GM12878 (cell line): ENCODE measurements around the gene PIPOX. TPM values are rescaled to one million over a fixed set of nuclear protein-coding genes. Genes with fewer than 3 reads are reported as not detected.

ENCODE experiments used
- ATAC-seq: fragments of 200-7000 bp; cut with Tn5 transposase; 3 replicates; pipeline ENCODE4 v1.9.1; 2020; ENCODE audit warnings: mild to moderate bottlenecking, moderate library complexity
- BruUV-seq: library from RNA; stranded (reverse); fragments of 400-500 nt; replicated peaks from 2 replicates; lab custom pipeline; 2021; lab: Mats Ljungman, UMichigan
- CTCF ChIA-PET: fragments of 300-600 bp; sonication (Branson Sonifier 250); formaldehyde crosslinking; extraction: SDS; loops from one replicate; lab custom pipeline; 2021; ENCODE audit warnings: inconsistent platforms; lab: Yijun Ruan, JAX
- POLR2A ChIA-PET: fragments of 350-600 bp; formaldehyde crosslinking; extraction: SDS; loops from one replicate; lab custom pipeline; 2021; ENCODE audit warnings: inconsistent platforms; lab: Charles Lee
- RAD21 ChIA-PET: fragments of 300-600 bp; sonication (Branson Sonifier 250); formaldehyde crosslinking; loops from one replicate; lab custom pipeline; 2023; ENCODE audit warnings: antibody characterized with exemption; ENCODE audit not compliant: unreplicated experiment; lab: Charles Lee
- SMC1A ChIA-PET: fragments of 300-600 bp; sonication (Branson Sonifier 250); formaldehyde crosslinking; loops from one replicate; lab custom pipeline; 2023; ENCODE audit not compliant: unreplicated experiment, uncharacterized antibody; lab: Charles Lee
- DNase-seq: peaks from one replicate; pipeline ENCODE4 v3.0.0-alpha.2; 2011; ENCODE audit warnings: low read depth, low spot score
- FAIRE-seq: peaks from 3 replicates; lab custom pipeline; 2011; peaks lifted over from hg19 to GRCh38; lab: Jason Lieb, UNC
- H2AFZ ChIP-seq: 2 replicates; pipeline ENCODE4 v1.6.0; 2011; ENCODE audit warnings: low read depth, low read length, control low read depth; ENCODE audit not compliant: control insufficient read depth
- H3K27ac ChIP-seq: 2 replicates; pipeline ENCODE4 v1.5.1; 2011; ENCODE audit warnings: control low read depth; ENCODE audit not compliant: control insufficient read depth, insufficient read depth
- H3K27me3 ChIP-seq, 2 experiments: replicated peaks in 1 of 2; 2 replicates each; pipeline versions ENCODE4 v1.6.0 to v1.6.1; 2011; ENCODE audit warnings: low read length in 1 of 2; ENCODE audit not compliant: control insufficient read depth in 2 of 2, insufficient read depth in 2 of 2
- H3K36me3 ChIP-seq, 2 experiments: 2 replicates each; pipeline ENCODE4 v1.5.1; 2011; ENCODE audit warnings: low read length in 1 of 2; ENCODE audit not compliant: control insufficient read depth in 2 of 2, insufficient read depth in 2 of 2
- H3K4me1 ChIP-seq: 2 replicates; pipeline ENCODE4 v1.6.1; 2011; ENCODE audit warnings: mild to moderate bottlenecking, low read length, moderate library complexity, mixed read lengths; ENCODE audit not compliant: control insufficient read depth, insufficient read depth
- H3K4me2 ChIP-seq: 2 replicates; pipeline ENCODE4 v1.6.0; 2011; ENCODE audit warnings: control low read depth; ENCODE audit not compliant: control insufficient read depth, insufficient read depth
- H3K4me3 ChIP-seq: fragments of 200-600 bp; sonication (generic); 2 replicates; pipeline ENCODE4 v1.5.1; 2016
- H3K79me2 ChIP-seq: 2 replicates; pipeline ENCODE4 v1.6.0; 2011; ENCODE audit warnings: low read length; ENCODE audit not compliant: control insufficient read depth, insufficient read depth
- H3K9ac ChIP-seq: 2 replicates; pipeline ENCODE4 v1.8.0; 2011; ENCODE audit warnings: low read length, control low read depth, mixed read lengths; ENCODE audit not compliant: control insufficient read depth, insufficient read depth
- H3K9me3 ChIP-seq: replicated peaks from 3 replicates; pipeline ENCODE4 v1.5.1; 2011; ENCODE audit warnings: mild to moderate bottlenecking, low read length; ENCODE audit not compliant: control insufficient read depth, insufficient read depth
- H4K20me1 ChIP-seq: 2 replicates; pipeline ENCODE4 v1.6.0; 2011; ENCODE audit not compliant: control insufficient read depth, insufficient read depth
- EGR1 ChIP-seq, 2 experiments: IDR thresholded peaks; 1 replicate in 1 of 2; 2 replicates in 1 of 2; pipeline ENCODE4 v1.6.1; 2011 to 2012; ENCODE audit warnings: low read depth in 2 of 2, low read length in 2 of 2, borderline replicate concordance in 1 of 2, mild to moderate bottlenecking in 1 of 2, moderate library complexity in 1 of 2
- NBN ChIP-seq: fragments of 450-650 bp; IDR thresholded peaks from 2 replicates; pipeline ENCODE4 v1.6.1; 2016
- SMAD5 ChIP-seq: IDR thresholded peaks from 2 replicates; pipeline ENCODE4 v1.6.1; 2016; ENCODE audit warnings: antibody characterized with exemption, low read depth
- SMARCA5 ChIP-seq: fragments of 450-650 bp; IDR thresholded peaks from 2 replicates; pipeline ENCODE4 v1.6.1; 2017; ENCODE audit warnings: mild to moderate bottlenecking
- SRF ChIP-seq, 2 experiments: IDR thresholded peaks; 2 replicates each; pipeline ENCODE4 v1.6.1; 2011; ENCODE audit warnings: low read depth in 2 of 2, low read length in 2 of 2, mild to moderate bottlenecking in 1 of 2, moderate library complexity in 1 of 2
- SUZ12 ChIP-seq: fragments of 200-600 bp; sonication (generic); IDR thresholded peaks from one replicate; pipeline ENCODE4 v1.6.1; 2018; ENCODE audit warnings: antibody characterized with exemption, mild to moderate bottlenecking; ENCODE audit not compliant: unreplicated experiment
- YY1 ChIP-seq: IDR thresholded peaks from 2 replicates; pipeline ENCODE4 v1.6.1; 2011; ENCODE audit warnings: low read depth, mild to moderate bottlenecking, low read length
- WGBS: methylation state at CpG from one replicate; pipeline ENCODE4 v1.1.6; 2016; ENCODE audit warnings: low lambda C conversion rate; ENCODE audit not compliant: insufficient replicate concordance, insufficient coverage; ENCODE audit errors: missing lambda C conversion rate; 5-methylcytosine and 5-hydroxymethylcytosine counted together
- in situ Hi-C: fragments of 300-500 bp; cut with MboI; formaldehyde crosslinking; loops from 9 replicates; pipeline ENCODE4 v1.14.3; 2018; ENCODE audit warnings: mixed read lengths
- intact Hi-C: fragments of 100-400 bp; cut with micrococcal nuclease; formaldehyde crosslinking; loops from one replicate; pipeline ENCODE4 v1.14.2; 2022; ENCODE audit not compliant: unreplicated experiment
- polyA plus RNA-seq, 11 experiments: library from polyadenylated mRNA; depleted of rRNA in 4 of 11; unstranded in 6 of 11; stranded (reverse) in 5 of 11; fragments of >200 nt; fragmentation: Nextera tagmentation in 4 of 11; fragmentation: Illumina TruSeq in 1 of 11; extraction: Ambion mirVana in 4 of 11; extraction: Trizol in 1 of 11; gene quantifications; 1 replicate in 1 of 11; 2 replicates in 10 of 11; pipeline versions ENCODE4 v1.2.1 to v1.2.3, GENCODE V29; 2011 to 2016; ENCODE audit warnings: inconsistent platforms in 2 of 11, missing spikeins in 2 of 11, low read depth in 1 of 11
- total RNA-seq, 4 experiments: library from RNA; depleted of rRNA in 3 of 4; stranded (reverse); fragments of >200 nt in 3 of 4; fragmentation: Illumina TruSeq in 1 of 4; extraction: Trizol in 1 of 4; gene quantifications; 2 replicates each; pipeline versions ENCODE4 v1.2.1 to v1.2.3, GENCODE V29; 2013 to 2021
- TF ChIP-seq, protein P1 (sequence below): IDR thresholded peaks from 2 replicates; pipeline ENCODE4 v1.6.1; 2012; ENCODE audit warnings: mild to moderate bottlenecking, low read depth, low read length
- TF ChIP-seq, protein P2 (sequence below): IDR thresholded peaks from 2 replicates; pipeline ENCODE4 v1.6.1; 2011; ENCODE audit warnings: borderline replicate concordance, low read depth, mild to moderate bottlenecking, moderate library complexity, mixed read lengths, low read length; ENCODE audit not compliant: insufficient read depth; ENCODE audit errors: extremely low read length

PIPOX gene
- total and polyA plus RNA-seq, 10 of the 15 experiments (the other 5 are each of a cell fraction or from before 2014, with no cell fraction given): 0.22 to 1.4 (median 0.56) TPM; not detected in 1

GRCh38 chr17:29005936-29006511, 36.9 kb upstream of the PIPOX start, which contains the start of gene SEZ6:
TSS of gene SEZ6 (minus strand) at chr17:29006033. CDS start at chr17:29005869, 164 bp downstream.
- DNase-seq (no peak), ATAC-seq (peak; percentile 81), FAIRE-seq (no peak)
- ChIA-PET RAD21 (no interaction called here), SMC1A (interaction anchor here (1.0 kb wide), 1 partner anchor 67 kb away, joined by 4 read pairs; no protein-coding TSS in a partner anchor), POLR2A (no interaction called here), CTCF (interaction anchor here (0.9 to 2.8 kb wide), 2 partner anchors 10 to 41 kb away, joined by 3 to 7 read pairs; no protein-coding TSS in a partner anchor)
- 37% methylated on average over 17 of the region's 43 CpGs for WGBS
- in situ Hi-C loops: no loop called here
- no TSS peak for BruUV-seq
- peaks cover 4 to 18% of the 10 kb centered on the region in 2 experiments for H3K27me3 ChIP-seq
- H3K79me2 ChIP-seq: no peaks in the 10 kb centered on the region
- TF ChIP-seq SMAD5: no peak
- no peak for TF ChIP-seq NBN
- TF ChIP-seq SRF (IDR thresholded peaks at IDR 0.05; ENCODE audit: low read depth in 2 of 2, low read length in 2 of 2): peak in 1 of 2 experiments; percentile 57; a peak in 1 of 4 replicates
- TF ChIP-seq, protein P1, sequence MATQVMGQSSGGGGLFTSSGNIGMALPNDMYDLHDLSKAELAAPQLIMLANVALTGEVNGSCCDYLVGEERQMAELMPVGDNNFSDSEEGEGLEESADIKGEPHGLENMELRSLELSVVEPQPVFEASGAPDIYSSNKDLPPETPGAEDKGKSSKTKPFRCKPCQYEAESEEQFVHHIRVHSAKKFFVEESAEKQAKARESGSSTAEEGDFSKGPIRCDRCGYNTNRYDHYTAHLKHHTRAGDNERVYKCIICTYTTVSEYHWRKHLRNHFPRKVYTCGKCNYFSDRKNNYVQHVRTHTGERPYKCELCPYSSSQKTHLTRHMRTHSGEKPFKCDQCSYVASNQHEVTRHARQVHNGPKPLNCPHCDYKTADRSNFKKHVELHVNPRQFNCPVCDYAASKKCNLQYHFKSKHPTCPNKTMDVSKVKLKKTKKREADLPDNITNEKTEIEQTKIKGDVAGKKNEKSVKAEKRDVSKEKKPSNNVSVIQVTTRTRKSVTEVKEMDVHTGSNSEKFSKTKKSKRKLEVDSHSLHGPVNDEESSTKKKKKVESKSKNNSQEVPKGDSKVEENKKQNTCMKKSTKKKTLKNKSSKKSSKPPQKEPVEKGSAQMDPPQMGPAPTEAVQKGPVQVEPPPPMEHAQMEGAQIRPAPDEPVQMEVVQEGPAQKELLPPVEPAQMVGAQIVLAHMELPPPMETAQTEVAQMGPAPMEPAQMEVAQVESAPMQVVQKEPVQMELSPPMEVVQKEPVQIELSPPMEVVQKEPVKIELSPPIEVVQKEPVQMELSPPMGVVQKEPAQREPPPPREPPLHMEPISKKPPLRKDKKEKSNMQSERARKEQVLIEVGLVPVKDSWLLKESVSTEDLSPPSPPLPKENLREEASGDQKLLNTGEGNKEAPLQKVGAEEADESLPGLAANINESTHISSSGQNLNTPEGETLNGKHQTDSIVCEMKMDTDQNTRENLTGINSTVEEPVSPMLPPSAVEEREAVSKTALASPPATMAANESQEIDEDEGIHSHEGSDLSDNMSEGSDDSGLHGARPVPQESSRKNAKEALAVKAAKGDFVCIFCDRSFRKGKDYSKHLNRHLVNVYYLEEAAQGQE: peak; percentile 96
- TF ChIP-seq EGR1 (IDR thresholded peaks at IDR 0.05; ENCODE audit: borderline replicate concordance in 1 of 2, low read depth in 2 of 2, low read length in 2 of 2): peak in 1 of 2 experiments; percentile 53; a peak in 1 of 3 replicates
- TF ChIP-seq, protein P2, sequence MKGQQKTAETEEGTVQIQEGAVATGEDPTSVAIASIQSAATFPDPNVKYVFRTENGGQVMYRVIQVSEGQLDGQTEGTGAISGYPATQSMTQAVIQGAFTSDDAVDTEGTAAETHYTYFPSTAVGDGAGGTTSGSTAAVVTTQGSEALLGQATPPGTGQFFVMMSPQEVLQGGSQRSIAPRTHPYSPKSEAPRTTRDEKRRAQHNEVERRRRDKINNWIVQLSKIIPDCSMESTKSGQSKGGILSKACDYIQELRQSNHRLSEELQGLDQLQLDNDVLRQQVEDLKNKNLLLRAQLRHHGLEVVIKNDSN: no peak
- TF ChIP-seq SMARCA5: no peak
- TF ChIP-seq YY1: peak; percentile 72
- TF ChIP-seq SUZ12: no peak
- H2AFZ ChIP-seq: no peak within 1 kb of the TSS
- no peak within 1 kb of the TSS for H3K27ac ChIP-seq
- intact Hi-C loops: no loop called here
- no peak within 1 kb of the TSS for H3K4me2 ChIP-seq
- no peak within 1 kb of the TSS for H3K9ac ChIP-seq
- H3K36me3 ChIP-seq: no peaks in the 10 kb centered on the region
- H4K20me1 ChIP-seq: no peaks in the 10 kb centered on the region
- no peak within 1 kb of the TSS for H3K4me3 ChIP-seq
- no peaks in the 10 kb centered on the region for H3K4me1 ChIP-seq
- no peaks in the 10 kb centered on the region for H3K9me3 ChIP-seq
